Measurements from ENCODE around the gene SMIM14. TPM values are rescaled to one million over a fixed set of nuclear protein-coding genes. Genes with fewer than 3 reads are reported as not detected.

Gene SMIM14
- total and polyA plus RNA-seq, 9 of the 15 experiments (the other 6 are each of a cell fraction or from before 2014, with no cell fraction given) = 0.98 to 3.7 (median 2.2) TPM

GRCh38 chr4:39591290-39591689 is 47.4 kb downstream of the SMIM14 start:
- DNase-seq (ENCODE audit: extremely low read depth in 1 of 4, low spot score in 3 of 4) (peak in 2 of 4 experiments; percentile 14 to 30), FAIRE-seq (no peak), ATAC-seq (peak; percentile 72)
- Histone ChIP-seq H3K4me1 (replicated peaks in 1 of 2; ENCODE audit: control insufficient read depth in 2 of 2, insufficient read depth in 2 of 2, low read length in 2 of 2) (no peaks in the 10 kb centered on the region), H3K4me3 (no peak overlapping the region), H3K9me1 (ENCODE audit: control insufficient read depth, insufficient read depth, low read length) (no peaks in the 10 kb centered on the region), H3K27me3 (ENCODE audit: control insufficient read depth in 2 of 2, insufficient read depth in 2 of 2, low read length in 2 of 2) (no peaks in the 10 kb centered on the region), H4K20me1 (replicated peaks; ENCODE audit: control insufficient read depth, insufficient read depth, low read length) (no peaks in the 10 kb centered on the region), H3K9me3 (replicated peaks; ENCODE audit: control insufficient read depth, insufficient read depth, low read depth, low read length) (no peaks in the 10 kb centered on the region), H3K4me2 (ENCODE audit: insufficient read depth, low read length) (no peak overlapping the region), H3K9ac (ENCODE audit: insufficient read depth in 1 of 2, low read depth in 2 of 2, low read length in 2 of 2) (no peak overlapping the region), H3K79me2 (ENCODE audit: control insufficient read depth, insufficient read depth, low read length) (no peaks in the 10 kb centered on the region), H3K36me3 (ENCODE audit: control insufficient read depth, insufficient read depth, low read length) (no peaks in the 10 kb centered on the region), H2AFZ (ENCODE audit: low read depth, low read length) (no peak overlapping the region), H3K27ac (ENCODE audit: extremely low read depth, low read depth, low read length) (no peak overlapping the region)
- ChIA-PET POLR2A (no interaction called here), CTCF (ENCODE audit: low intra/inter-chr PET ratio) (interaction anchor here (0.5 to 1.9 kb wide), 2 partner anchors 25 to 121 kb away, joined by 3 to 14 read pairs; no protein-coding TSS in a partner anchor)
- in situ Hi-C loops (cut with MboI) = no loop called here
- BruUV-seq (replicated peaks) = no TSS peak
- intact Hi-C loops (cut with micrococcal nuclease) = loop anchor here (1.0 to 2.0 kb wide), 2 partner anchors 122 to 386 kb away; partner anchors contain the start of gene PDS5A
- 4% methylated on average over 5 of the region's 5 CpGs for WGBS (ENCODE audit: insufficient coverage, low coverage, missing lambda C conversion rate)
- TF ChIP-seq CREM (IDR thresholded peaks at IDR 0.05; ENCODE audit: low read depth) (no peak), THAP7 (CRISPR knock-in tag; IDR thresholded peaks at IDR 0.05) (no peak), ZNF253 (CRISPR knock-in tag; conservative IDR thresholded peaks at IDR 0.05) (no peak), ATF7 (IDR thresholded peaks at IDR 0.05) (peak; percentile 45; the same call in 1 of the 2 replicates), ID3 (CRISPR knock-in tag; IDR thresholded peaks at IDR 0.05) (no peak), ID3 (tag; IDR thresholded peaks at IDR 0.05) (no peak), PML (IDR thresholded peaks at IDR 0.05; ENCODE audit: low read length) (no peak), USF1 (CRISPR knock-in tag; IDR thresholded peaks at IDR 0.05) (no peak), CTCF (IDR thresholded peaks at IDR 0.05 in 2 of 3, conservative IDR thresholded peaks at IDR 0.05 in 1 of 3; ENCODE audit: insufficient read depth in 2 of 3, low read depth in 1 of 3, low read length in 3 of 3) (peak; percentile 43 to 57 (median 44); a peak in 4 of 6 replicates), KDM1A (IDR thresholded peaks at IDR 0.05) (no peak), NFIX (CRISPR knock-in tag; IDR thresholded peaks at IDR 0.05; ENCODE audit: low read depth) (no peak), NFIC (IDR thresholded peaks at IDR 0.05) (peak; percentile 56; the same call in 1 of the 2 replicates), CHD4 (IDR thresholded peaks at IDR 0.05; ENCODE audit: insufficient read depth, insufficient replicate concordance, low read depth, low read length, poor library complexity, severe bottlenecking) (no peak)

Data from K562 (cell line).